Astrocyte (in vitro differentiated cells and primary cell): ENCODE data around the gene ZNF516. TPM values are rescaled to one million over a fixed set of nuclear protein-coding genes. Genes with fewer than 3 reads are reported as not detected.

ENCODE experiments used
- DNase-seq: peaks from one replicate; pipeline ENCODE4 v3.0.0-alpha.2; 2010; ENCODE audit warnings: low read depth
- FAIRE-seq: peaks from 2 replicates; lab custom pipeline; 2011; peaks lifted over from hg19 to GRCh38; lab: Jason Lieb, UNC
- H2AFZ ChIP-seq: 2 replicates; pipeline ENCODE4 v1.6.0; 2012; ENCODE audit warnings: low read depth, low read length, inconsistent platforms
- H3K27ac ChIP-seq: 2 replicates; pipeline ENCODE4 v1.5.1; 2011; ENCODE audit warnings: low read depth, low read length, inconsistent platforms
- H3K27me3 ChIP-seq: 2 replicates; pipeline ENCODE4 v1.6.0; 2011; ENCODE audit warnings: low read length, inconsistent platforms; ENCODE audit not compliant: insufficient read depth
- H3K36me3 ChIP-seq: 2 replicates; pipeline ENCODE4 v1.5.1; 2011; ENCODE audit warnings: low read length, inconsistent platforms; ENCODE audit not compliant: insufficient read depth
- H3K4me1 ChIP-seq: 2 replicates; pipeline ENCODE4 v1.5.1; 2011; ENCODE audit warnings: low read length, inconsistent platforms; ENCODE audit not compliant: insufficient read depth
- H3K4me2 ChIP-seq: 2 replicates; pipeline ENCODE4 v1.6.0; 2012; ENCODE audit warnings: low read length, inconsistent platforms
- H3K4me3 ChIP-seq: 2 replicates; pipeline ENCODE4 v1.5.1; 2011; ENCODE audit warnings: low read depth, mild to moderate bottlenecking, low read length, inconsistent platforms; ENCODE audit not compliant: insufficient read depth
- H3K79me2 ChIP-seq: 2 replicates; pipeline ENCODE4 v1.6.0; 2012; ENCODE audit warnings: mild to moderate bottlenecking, low read length, inconsistent platforms; ENCODE audit not compliant: insufficient read depth
- H3K9ac ChIP-seq: 2 replicates; pipeline ENCODE4 v1.6.0; 2012; ENCODE audit warnings: mild to moderate bottlenecking, low read length, inconsistent platforms
- H3K9me3 ChIP-seq: 2 replicates; pipeline ENCODE4 v1.5.1; 2012; ENCODE audit warnings: low read depth, mild to moderate bottlenecking, low read length, inconsistent platforms; ENCODE audit not compliant: insufficient read depth
- H4K20me1 ChIP-seq: 2 replicates; pipeline ENCODE4 v1.6.0; 2012; ENCODE audit warnings: low read length, inconsistent platforms; ENCODE audit not compliant: insufficient read depth
- H3K27ac Mint-ChIP-seq: one replicate; pipeline ENCODE4 v1.8.0; 2021; ENCODE audit warnings: mild to moderate bottlenecking, mixed read lengths; ENCODE audit not compliant: unreplicated experiment
- H3K27me3 Mint-ChIP-seq: one replicate; pipeline ENCODE4 v1.8.0; 2021; ENCODE audit warnings: low read depth, mixed read lengths; ENCODE audit not compliant: unreplicated experiment
- H3K36me3 Mint-ChIP-seq: one replicate; pipeline ENCODE4 v1.8.0; 2021; ENCODE audit warnings: low read depth, mixed read lengths; ENCODE audit not compliant: unreplicated experiment
- H3K4me1 Mint-ChIP-seq: one replicate; pipeline ENCODE4 v1.8.0; 2021; ENCODE audit warnings: low read depth, mixed read lengths; ENCODE audit not compliant: unreplicated experiment
- H3K4me3 Mint-ChIP-seq: one replicate; pipeline ENCODE4 v1.8.0; 2021; ENCODE audit warnings: mild to moderate bottlenecking, moderate library complexity, mixed read lengths; ENCODE audit not compliant: unreplicated experiment
- H3K9me3 Mint-ChIP-seq: one replicate; pipeline ENCODE4 v1.8.0; 2021; ENCODE audit warnings: mild to moderate bottlenecking, mixed read lengths; ENCODE audit not compliant: unreplicated experiment
- EZH2 ChIP-seq: IDR thresholded peaks from 2 replicates; pipeline ENCODE4 v1.6.1; 2012; ENCODE audit warnings: mild to moderate bottlenecking, low read length, inconsistent platforms; ENCODE audit not compliant: insufficient read depth
- total RNA-seq: library from RNA; stranded (reverse); gene quantifications from 2 replicates; pipeline ENCODE4 v1.2.1, GENCODE V29; 2021
- TF ChIP-seq, protein P1 (sequence below): IDR thresholded peaks from 2 replicates; pipeline ENCODE4 v1.5.1; 2011; ENCODE audit warnings: low read depth, mild to moderate bottlenecking, inconsistent platforms, low read length, moderate library complexity; ENCODE audit not compliant: insufficient read depth

The ZNF516 gene
- total RNA-seq, 1 donor from 2014 or later, result 59.8 TPM

DNA sequence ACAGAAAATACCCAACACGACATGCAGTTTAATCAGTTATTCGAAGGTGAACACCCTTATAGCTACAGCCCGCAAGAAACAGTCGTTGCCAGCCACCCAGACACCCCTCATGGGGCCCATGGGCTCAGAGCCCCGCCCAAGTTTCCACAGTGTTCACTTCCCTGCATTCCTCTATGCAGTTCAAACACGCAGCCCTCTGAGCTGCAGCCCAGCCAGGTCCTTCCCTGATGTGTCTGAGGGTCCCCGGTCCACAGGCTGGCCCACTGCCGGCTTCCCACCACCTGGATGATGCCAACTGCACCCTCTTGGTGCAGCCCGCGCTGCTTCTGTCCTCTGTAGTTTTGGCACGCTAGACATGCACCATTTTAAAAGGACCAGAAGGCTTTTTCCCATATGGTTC is 87.4 kb downstream of the ZNF516 start:
- Histone ChIP-seq H3K4me2 (no peak overlapping the region), H3K27ac (no peak overlapping the region), H3K4me1 (peaks cover 13% of the 10 kb centered on the region), H2AFZ (no peak overlapping the region), H3K9me3 (no peaks in the 10 kb centered on the region), H4K20me1 (peaks cover 83% of the 10 kb centered on the region), H3K27me3 (no peaks in the 10 kb centered on the region), H3K9ac (no peak overlapping the region), H3K4me3 (no peak overlapping the region), H3K79me2 (peaks cover 88% of the 10 kb centered on the region), H3K36me3 (no peaks in the 10 kb centered on the region)
- Mint-ChIP-seq H3K4me1 (peaks cover 21% of the 10 kb centered on the region), H3K27me3 (no peaks in the 10 kb centered on the region), H3K27ac (no peak overlapping the region), H3K36me3 (peaks cover 13% of the 10 kb centered on the region), H3K4me3 (no peak overlapping the region), H3K9me3 (no peaks in the 10 kb centered on the region)
- FAIRE-seq, result no peak
- TF ChIP-seq EZH2, result no peak
- TF ChIP-seq, protein P1, sequence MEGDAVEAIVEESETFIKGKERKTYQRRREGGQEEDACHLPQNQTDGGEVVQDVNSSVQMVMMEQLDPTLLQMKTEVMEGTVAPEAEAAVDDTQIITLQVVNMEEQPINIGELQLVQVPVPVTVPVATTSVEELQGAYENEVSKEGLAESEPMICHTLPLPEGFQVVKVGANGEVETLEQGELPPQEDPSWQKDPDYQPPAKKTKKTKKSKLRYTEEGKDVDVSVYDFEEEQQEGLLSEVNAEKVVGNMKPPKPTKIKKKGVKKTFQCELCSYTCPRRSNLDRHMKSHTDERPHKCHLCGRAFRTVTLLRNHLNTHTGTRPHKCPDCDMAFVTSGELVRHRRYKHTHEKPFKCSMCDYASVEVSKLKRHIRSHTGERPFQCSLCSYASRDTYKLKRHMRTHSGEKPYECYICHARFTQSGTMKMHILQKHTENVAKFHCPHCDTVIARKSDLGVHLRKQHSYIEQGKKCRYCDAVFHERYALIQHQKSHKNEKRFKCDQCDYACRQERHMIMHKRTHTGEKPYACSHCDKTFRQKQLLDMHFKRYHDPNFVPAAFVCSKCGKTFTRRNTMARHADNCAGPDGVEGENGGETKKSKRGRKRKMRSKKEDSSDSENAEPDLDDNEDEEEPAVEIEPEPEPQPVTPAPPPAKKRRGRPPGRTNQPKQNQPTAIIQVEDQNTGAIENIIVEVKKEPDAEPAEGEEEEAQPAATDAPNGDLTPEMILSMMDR, result no peak
- DNase-seq, result no peak

DNA sequence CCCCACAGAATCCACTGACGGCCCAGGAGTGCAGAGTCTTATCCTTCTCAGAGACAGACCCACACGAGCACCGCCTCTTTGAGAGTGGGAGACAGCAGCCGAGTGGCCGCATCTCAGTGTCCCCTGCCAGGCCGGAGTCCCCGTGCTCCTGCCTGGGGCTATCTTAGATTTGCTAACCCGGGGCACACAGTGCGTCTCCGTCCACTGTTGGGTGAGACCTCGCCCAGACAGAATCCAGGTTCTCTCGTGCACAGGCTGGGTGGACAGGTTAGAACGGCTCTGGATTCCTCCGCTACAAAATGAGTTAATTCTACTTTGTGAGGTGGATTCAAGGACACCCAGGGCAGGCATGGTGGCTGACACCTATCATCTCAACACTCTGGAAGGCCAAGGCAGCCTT is 88.3 kb downstream of the ZNF516 start:
- no peaks in the 10 kb centered on the region for H3K36me3 ChIP-seq
- no peaks in the 10 kb centered on the region for H3K27me3 Mint-ChIP-seq
- FAIRE-seq, result no peak
- no peak for DNase-seq
- no peak for TF ChIP-seq EZH2
- TF ChIP-seq, protein P1, result no peak
- H3K4me3 Mint-ChIP-seq, result no peak overlapping the region
- no peaks in the 10 kb centered on the region for H3K9me3 Mint-ChIP-seq
- H3K4me3 ChIP-seq, result no peak overlapping the region
- no peak overlapping the region for H3K27ac ChIP-seq
- no peaks in the 10 kb centered on the region for H3K27me3 ChIP-seq
- no peak overlapping the region for H3K9ac ChIP-seq
- H4K20me1 ChIP-seq, result peaks cover 83% of the 10 kb centered on the region
- H3K4me1 Mint-ChIP-seq, result peaks cover 14% of the 10 kb centered on the region
- no peak overlapping the region for H3K4me2 ChIP-seq
- H3K36me3 Mint-ChIP-seq, result peaks cover 13% of the 10 kb centered on the region
- H3K27ac Mint-ChIP-seq, result no peak overlapping the region
- H2AFZ ChIP-seq, result no peak overlapping the region
- H3K79me2 ChIP-seq, result peaks cover 84% of the 10 kb centered on the region
- peaks cover 4% of the 10 kb centered on the region for H3K4me1 ChIP-seq
- no peaks in the 10 kb centered on the region for H3K9me3 ChIP-seq

DNA sequence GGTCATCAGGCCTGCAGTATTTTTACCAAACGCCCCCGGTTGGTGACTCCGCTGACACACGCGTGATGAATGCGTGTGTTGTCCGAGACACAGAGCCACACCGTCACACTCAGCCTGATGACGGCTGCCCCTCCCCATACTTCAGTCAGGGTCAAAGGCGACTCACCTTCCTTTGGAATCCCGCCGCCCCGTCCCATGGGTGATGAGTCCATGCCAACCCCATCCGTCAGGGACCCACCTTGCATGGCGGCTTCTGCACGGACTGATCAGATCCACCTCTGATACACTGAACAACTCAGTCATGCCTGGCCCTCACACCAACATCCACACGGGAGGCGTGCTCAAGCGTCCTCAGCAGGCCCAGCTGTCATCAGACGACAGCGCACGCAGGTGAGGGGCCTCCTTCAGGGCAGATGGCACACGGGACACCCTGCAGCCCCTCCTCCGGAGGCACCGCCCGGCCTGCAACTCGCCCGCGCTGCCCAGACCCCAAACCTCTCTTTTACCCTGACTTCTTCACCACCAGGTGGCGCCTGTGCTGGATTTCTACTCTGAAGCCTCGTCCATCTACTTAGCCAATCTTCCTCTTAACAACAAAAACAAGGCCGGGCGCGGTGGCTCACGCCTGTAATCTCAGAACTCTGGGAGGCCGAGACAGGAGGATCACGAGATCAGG is 89.2 kb downstream of the ZNF516 start:
- Mint-ChIP-seq H3K27me3 (no peaks in the 10 kb centered on the region), H3K9me3 (no peaks in the 10 kb centered on the region), H3K4me3 (no peak overlapping the region), H3K4me1 (peaks cover 5% of the 10 kb centered on the region), H3K36me3 (peaks cover 13% of the 10 kb centered on the region), H3K27ac (peak overlapping the region; percentile 23)
- H3K9me3 ChIP-seq, result no peaks in the 10 kb centered on the region
- no peaks in the 10 kb centered on the region for H3K36me3 ChIP-seq
- H3K79me2 ChIP-seq, result peaks cover 79% of the 10 kb centered on the region
- no peaks in the 10 kb centered on the region for H3K4me1 ChIP-seq
- H2AFZ ChIP-seq, result no peak overlapping the region
- H3K27ac ChIP-seq, result no peak overlapping the region
- no peak for FAIRE-seq
- H3K9ac ChIP-seq, result no peak overlapping the region
- TF ChIP-seq, protein P1, result peak; percentile 18
- TF ChIP-seq EZH2, result no peak
- no peak overlapping the region for H3K4me2 ChIP-seq
- H3K4me3 ChIP-seq, result no peak overlapping the region
- DNase-seq, result no peak
- H3K27me3 ChIP-seq, result no peaks in the 10 kb centered on the region
- H4K20me1 ChIP-seq, result peaks cover 84% of the 10 kb centered on the region
